Suprapubic skin (tissue), 4 donors: ENCODE results near the gene OASL.

ENCODE experiments used
- CTCF ChIP-seq, 2 donors: fragments of 200-600 bp in 1 of 2; fragments of 450-650 bp in 1 of 2; sonication (generic) in 1 of 2; IDR thresholded peaks; one replicate each; pipeline ENCODE4 v1.5.1; 2016 to 2019; ENCODE audit warnings: antibody characterized with exemption in 2 of 2, mild to moderate bottlenecking in 1 of 2, moderate library complexity in 1 of 2
- POLR2A ChIP-seq, 2 donors: fragments of 450-650 bp; IDR thresholded peaks; one replicate each; pipeline ENCODE4 v1.6.1; 2017; ENCODE audit warnings: antibody characterized with exemption in 2 of 2, mild to moderate bottlenecking in 2 of 2, moderate library complexity in 2 of 2
- POLR2AphosphoS5 ChIP-seq, 3 donors: sonication (generic); formaldehyde crosslinking; IDR thresholded peaks; one replicate each; pipeline ENCODE4 v1.6.1; 2017; ENCODE audit warnings: antibody characterized with exemption in 3 of 3

- TF ChIP-seq CTCF (IDR thresholded peaks at IDR 0.05) (no peak), POLR2AphosphoS5 (IDR thresholded peaks at IDR 0.05) (no peak), POLR2A (IDR thresholded peaks at IDR 0.05) (no peak)
Measured at GRCh38 chr12:120972870-120973543, 66.0 kb downstream of the OASL start.
